CD4-positive, alpha-beta T cell treated with Interleukin-12 subunit alpha and Interleukin-12 subunit beta, for 1 hour (primary cell): ENCODE data around the gene NEK11.

ENCODE experiments used
- DNase-seq: peaks from one replicate; pipeline ENCODE4 v3.0.0-alpha.2; 2020

Gene NEK11

GRCh38 chr3:131047582-131047981, 20.9 kb downstream of the NEK11 start:
- no peak for DNase-seq

- no peak for DNase-seq
Measured at GRCh38 chr3:131048030-131048429, 21.4 kb downstream of the NEK11 start.

GRCh38 chr3:131050001-131050400, 23.3 kb downstream of the NEK11 start:
- no peak for DNase-seq

GRCh38 chr3:131053043-131053859, 26.6 kb downstream of the NEK11 start:
- no peak for DNase-seq

- no peak for DNase-seq
Measured at GRCh38 chr3:131067983-131068382, 41.3 kb downstream of the NEK11 start.

GRCh38 chr3:131072099-131072559, 45.5 kb downstream of the NEK11 start:
- no peak for DNase-seq

GRCh38 chr3:131072845-131073244, 46.2 kb downstream of the NEK11 start:
- DNase-seq: no peak

GRCh38 chr3:131075632-131076328, 49.1 kb downstream of the NEK11 start:
- no peak for DNase-seq

GRCh38 chr3:131077904-131078303, 51.2 kb downstream of the NEK11 start:
- no peak for DNase-seq

GRCh38 chr3:131079086-131079485, 52.4 kb downstream of the NEK11 start:
- DNase-seq: no peak

- DNase-seq: no peak
Measured at GRCh38 chr3:131081224-131081623, 54.5 kb downstream of the NEK11 start.

GRCh38 chr3:131082246-131082645, 55.6 kb downstream of the NEK11 start:
- DNase-seq: no peak

GRCh38 chr3:131082871-131083863, 56.5 kb downstream of the NEK11 start:
- DNase-seq: no peak

GRCh38 chr3:131091768-131092167, 65.1 kb downstream of the NEK11 start:
- DNase-seq: no peak

GRCh38 chr3:131107637-131108433, 81.2 kb downstream of the NEK11 start:
- DNase-seq: no peak

- no peak for DNase-seq
Measured at GRCh38 chr3:131109156-131109555, 82.5 kb downstream of the NEK11 start.

GRCh38 chr3:131110087-131110486, 83.4 kb downstream of the NEK11 start:
- no peak for DNase-seq

GRCh38 chr3:131114256-131114655, 87.6 kb downstream of the NEK11 start:
- DNase-seq: no peak

GRCh38 chr3:131125684-131126083, 99.0 kb downstream of the NEK11 start:
- DNase-seq: no peak

- no peak for DNase-seq
Measured at GRCh38 chr3:131140891-131141290, 114.2 kb downstream of the NEK11 start.

GRCh38 chr3:131141770-131142169, 115.1 kb downstream of the NEK11 start:
- DNase-seq: no peak

- no peak for DNase-seq
Measured at GRCh38 chr3:131142580-131142979, 115.9 kb downstream of the NEK11 start.
